Ishikawa (cell line): ENCODE measurements around the gene PACSIN1.

ENCODE experiments used
- EP300 ChIP-seq: IDR thresholded peaks from 2 replicates; pipeline ENCODE4 v1.6.1; 2012; ENCODE audit warnings: borderline replicate concordance
- FOXM1 ChIP-seq: IDR thresholded peaks from 2 replicates; pipeline ENCODE4 v1.6.1; 2012; ENCODE audit warnings: low read depth, borderline replicate concordance
- YY1 ChIP-seq: IDR thresholded peaks from 2 replicates; pipeline ENCODE4 v1.6.1; 2012; ENCODE audit warnings: low read depth
- TF ChIP-seq, protein P1 (sequence below): IDR thresholded peaks from 2 replicates; pipeline ENCODE4 v1.6.1; 2012

DNA sequence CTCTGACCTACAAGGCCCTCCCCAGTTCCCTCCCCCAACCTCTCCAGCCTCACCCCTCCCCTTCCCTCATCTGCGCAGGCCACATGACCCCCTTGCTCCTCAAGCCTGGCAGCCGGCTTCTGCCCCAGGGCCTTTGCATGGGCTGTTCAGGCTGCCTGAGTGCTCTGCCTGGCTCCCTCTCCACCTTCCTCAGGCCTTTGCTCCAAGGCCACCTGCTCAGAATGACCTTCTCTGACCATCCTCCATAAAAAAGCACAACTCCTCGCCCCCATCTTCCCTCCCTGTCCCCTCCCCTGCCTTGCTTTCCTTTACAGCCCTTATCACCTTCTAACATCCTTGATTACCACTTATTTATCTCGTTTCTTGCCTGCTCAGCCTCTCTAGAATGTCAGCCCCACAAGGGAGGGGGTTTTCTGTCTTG is 51.6 kb downstream of the PACSIN1 start:
- TF ChIP-seq EP300 (no peak), FOXM1 (no peak), YY1 (no peak)
- TF ChIP-seq, protein P1, sequence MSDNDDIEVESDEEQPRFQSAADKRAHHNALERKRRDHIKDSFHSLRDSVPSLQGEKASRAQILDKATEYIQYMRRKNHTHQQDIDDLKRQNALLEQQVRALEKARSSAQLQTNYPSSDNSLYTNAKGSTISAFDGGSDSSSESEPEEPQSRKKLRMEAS, result no peak
